Upper lobe of left lung (tissue), 6 donors: Measurements from ENCODE around the gene TBCA. TPM values are rescaled to one million over a fixed set of nuclear protein-coding genes. Genes with fewer than 3 reads are reported as not detected.
A peak's percentile ranks its signal among the peaks of the same experiment; 100 is the strongest.

Source experiments
- ATAC-seq, 2 donors: fragments of 200-7000 bp; cut with Tn5 transposase; one replicate each; pipeline ENCODE4 v1.9.1; 2022; ENCODE audit warnings: mild to moderate bottlenecking in 2 of 2, moderate library complexity in 2 of 2; ENCODE audit not compliant: low FRiP score in 2 of 2
- DNase-seq, 2 donors: peaks; one replicate each; pipeline ENCODE4 v3.0.0-alpha.2; 2019 to 2020
- H3K27ac ChIP-seq, 4 donors: fragments of 200-600 bp; sonication (generic); one replicate each; pipeline ENCODE4 v1.5.1; 2016 to 2019
- H3K27me3 ChIP-seq, 4 donors: fragments of 200-600 bp; sonication (generic); one replicate each; pipeline ENCODE4 v1.5.1; 2017 to 2019
- H3K36me3 ChIP-seq, 4 donors: fragments of 200-600 bp; sonication (generic); one replicate each; pipeline ENCODE4 v1.5.1; 2016 to 2019
- H3K4me1 ChIP-seq, 4 donors: fragments of 200-600 bp; sonication (generic); one replicate each; pipeline ENCODE4 v1.5.1; 2018 to 2019
- H3K4me3 ChIP-seq, 4 donors: fragments of 200-600 bp; sonication (generic); one replicate each; pipeline ENCODE4 v1.5.1; 2017 to 2019; ENCODE audit warnings: mild to moderate bottlenecking in 2 of 4, moderate library complexity in 1 of 4
- H3K9me3 ChIP-seq, 4 donors: fragments of 200-600 bp; sonication (generic); one replicate each; pipeline ENCODE4 v1.5.1; 2018 to 2019
- CTCF ChIP-seq, 6 experiments: fragments of 450-650 bp in 4 of 6; fragments of 200-600 bp in 2 of 6; sonication (generic) in 2 of 6; IDR thresholded peaks; one replicate each; pipeline ENCODE4 v1.5.1; 2016 to 2019; ENCODE audit warnings: antibody characterized with exemption in 6 of 6
- EP300 ChIP-seq, 4 donors: sonication (generic); formaldehyde crosslinking; IDR thresholded peaks; one replicate each; pipeline ENCODE4 v1.5.1; 2017; ENCODE audit warnings: antibody characterized with exemption in 4 of 4, control low read depth in 2 of 4
- POLR2A ChIP-seq, 4 donors: fragments of 450-650 bp; IDR thresholded peaks; one replicate each; pipeline ENCODE4 v1.5.1; 2016 to 2017; ENCODE audit warnings: antibody characterized with exemption in 4 of 4, mild to moderate bottlenecking in 2 of 4
- POLR2AphosphoS5 ChIP-seq, 2 donors: sonication (generic); formaldehyde crosslinking; IDR thresholded peaks; one replicate each; pipeline ENCODE4 v1.5.1; 2017; ENCODE audit warnings: antibody characterized with exemption in 2 of 2
- WGBS, 2 donors: methylation state at CpG; one replicate each; pipeline ENCODE4 v1.1.5; 2017 to 2018; 5-methylcytosine and 5-hydroxymethylcytosine counted together
- total RNA-seq, 6 donors: library from RNA; depleted of rRNA in 4 of 6; stranded (reverse); fragments of >200 nt in 4 of 6; gene quantifications; one replicate each; pipeline versions ENCODE4 v1.1.0 to v1.2.1, GENCODE V29; 2016 to 2021
- donor health status: DM: no; HTN: no; CAD: no; lungs with moderate emphysema.
- donor health status: DM: no; HTN: yes; CAD: no; lungs with severe emphysema.

Gene TBCA, protein sequence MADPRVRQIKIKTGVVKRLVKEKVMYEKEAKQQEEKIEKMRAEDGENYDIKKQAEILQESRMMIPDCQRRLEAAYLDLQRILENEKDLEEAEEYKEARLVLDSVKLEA
- 100 to 1,000 TPM in 5 of 6 donors, 10 to 100 TPM in 1; 69.2 to 163 (median 124) TPM for total RNA-seq

DNA sequence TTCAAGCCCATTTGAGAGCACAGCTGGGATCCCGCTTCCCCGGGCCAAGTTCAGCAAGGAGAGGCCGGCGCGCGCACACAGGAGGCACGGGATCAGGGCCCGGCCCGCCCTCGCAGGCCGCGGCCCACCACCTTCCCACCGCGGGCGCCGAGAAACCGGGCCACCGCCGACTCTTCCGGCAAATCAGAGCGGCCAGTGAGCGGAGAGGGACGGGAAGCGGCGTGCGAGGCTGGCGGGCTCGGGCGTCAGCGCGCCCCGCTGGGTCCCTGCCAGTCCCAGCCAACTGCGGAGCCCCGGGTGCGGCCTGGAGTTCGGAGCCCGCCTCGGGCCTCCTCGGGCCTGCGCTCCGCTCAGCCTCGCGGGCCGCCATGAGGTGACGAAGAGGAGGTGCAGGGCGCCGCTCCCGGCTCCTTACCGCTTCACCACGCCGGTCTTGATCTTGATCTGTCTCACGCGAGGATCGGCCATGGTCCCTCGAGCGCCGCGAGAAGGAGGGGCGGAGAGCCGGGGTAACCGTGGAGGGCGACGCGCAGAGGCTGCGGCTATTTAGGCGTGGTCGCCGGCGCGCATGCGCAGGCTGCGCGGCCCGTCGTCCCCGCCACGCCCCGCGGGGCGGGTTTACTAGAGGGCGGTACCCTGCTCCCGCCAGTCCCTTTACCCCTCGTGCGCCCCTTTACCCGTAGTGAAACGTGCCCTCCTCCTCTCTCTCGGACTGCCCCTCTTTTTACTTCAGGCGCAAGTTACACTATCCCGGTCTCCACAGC, at the start of gene TBCA:
Gene TBCA, minus strand, starts transcription at position 550 of the 764 bp plus-strand sequence. Its CDS starts 82 bp downstream, at position 468.
- WGBS, 2 donors = 0% methylated on average over 8 to 23 of the region's 89 CpGs
- no peaks in the 10 kb centered on the region for H3K9me3 ChIP-seq
- peak; percentile 88 to 98 for DNase-seq
- H3K4me3 ChIP-seq = peak within 1 kb of the TSS; percentile 38 to 83 (median 66)
- H3K4me1 ChIP-seq = peaks cover 21 to 47% (median 28%) of the 10 kb centered on the region in 4 donors
- no peaks in the 10 kb centered on the region for H3K27me3 ChIP-seq
- H3K27ac ChIP-seq = peak within 1 kb of the TSS; percentile 93 to 99 (median 96)
- TF ChIP-seq EP300 (IDR thresholded peaks at IDR 0.05) = peak in 1 of 4 donors; percentile 16
- TF ChIP-seq POLR2AphosphoS5 (IDR thresholded peaks at IDR 0.05) = peak; percentile 95 to 96
- TF ChIP-seq CTCF (IDR thresholded peaks at IDR 0.05) = peak in 5 of 6 experiments; percentile 5 to 76 (median 45)
- peak; percentile 46 to 96 (median 90) for TF ChIP-seq POLR2A (IDR thresholded peaks at IDR 0.05)
- ATAC-seq = peak; percentile 97 to 98
- H3K36me3 ChIP-seq = peaks cover 0 to 5% (median 0%) of the 10 kb centered on the region in 4 donors

- TF ChIP-seq POLR2AphosphoS5 (IDR thresholded peaks at IDR 0.05) = no peak
- TF ChIP-seq POLR2A (IDR thresholded peaks at IDR 0.05) = no peak
- TF ChIP-seq EP300 (IDR thresholded peaks at IDR 0.05) = no peak
- no peak for TF ChIP-seq CTCF (IDR thresholded peaks at IDR 0.05)
- no peak overlapping the region for H3K27ac ChIP-seq
- WGBS, 2 donors = 93 to 95% methylated on average over 2 of the region's 2 CpGs
- H3K4me3 ChIP-seq = no peak overlapping the region
- ATAC-seq = no peak
- no peaks in the 10 kb centered on the region for H3K36me3 ChIP-seq
- no peaks in the 10 kb centered on the region for H3K27me3 ChIP-seq
- no peak for DNase-seq
- H3K9me3 ChIP-seq = no peaks in the 10 kb centered on the region
- H3K4me1 ChIP-seq = no peaks in the 10 kb centered on the region
Measured at GRCh38 chr5:77824981-77825380, 48.8 kb upstream of the TBCA start.

DNA sequence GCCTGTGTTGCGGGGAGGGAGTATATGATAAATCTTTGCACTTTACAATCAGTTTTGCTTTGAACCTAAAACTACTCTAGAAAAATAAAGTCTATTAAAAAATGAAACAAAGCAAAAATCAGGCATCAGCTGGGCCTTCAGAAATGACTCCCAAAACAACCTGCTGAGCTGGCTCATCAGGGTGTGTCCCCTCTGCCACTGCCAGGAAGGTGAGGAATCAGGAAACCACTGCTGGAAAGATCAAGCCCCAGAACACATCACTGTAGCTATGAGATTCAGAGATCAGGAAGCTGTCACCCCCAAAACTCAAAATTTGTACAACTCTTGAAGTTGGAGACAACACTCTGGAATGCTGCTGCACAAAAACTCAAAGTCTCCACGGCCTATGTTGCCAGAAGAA, 40.5 kb upstream of the TBCA start:
- no peaks in the 10 kb centered on the region for H3K4me1 ChIP-seq
- H3K27me3 ChIP-seq = no peaks in the 10 kb centered on the region
- DNase-seq (no peak), ATAC-seq (no peak)
- H3K27ac ChIP-seq = no peak overlapping the region
- WGBS, 2 donors = 24 to 39% methylated on average over 2 of the region's 2 CpGs
- no peaks in the 10 kb centered on the region for H3K36me3 ChIP-seq
- H3K9me3 ChIP-seq = no peaks in the 10 kb centered on the region
- TF ChIP-seq POLR2A (IDR thresholded peaks at IDR 0.05) (no peak), CTCF (IDR thresholded peaks at IDR 0.05) (no peak), EP300 (IDR thresholded peaks at IDR 0.05) (no peak), POLR2AphosphoS5 (IDR thresholded peaks at IDR 0.05) (no peak)
- H3K4me3 ChIP-seq = no peak overlapping the region

GRCh38 chr5:77812926-77813589, 36.9 kb upstream of the TBCA start:
- DNase-seq (no peak), ATAC-seq (no peak)
- Histone ChIP-seq H3K27ac (no peak overlapping the region), H3K9me3 (peaks cover 0 to 3% (median 0%) of the 10 kb centered on the region in 4 donors), H3K36me3 (no peaks in the 10 kb centered on the region), H3K4me3 (no peak overlapping the region), H3K27me3 (no peaks in the 10 kb centered on the region), H3K4me1 (no peaks in the 10 kb centered on the region)
- 87 to 89% methylated on average over 3 of the region's 3 CpGs for WGBS, 2 donors
- no peak for TF ChIP-seq POLR2AphosphoS5 (IDR thresholded peaks at IDR 0.05)
- TF ChIP-seq POLR2A (IDR thresholded peaks at IDR 0.05) = no peak
- no peak for TF ChIP-seq CTCF (IDR thresholded peaks at IDR 0.05)
- no peak for TF ChIP-seq EP300 (IDR thresholded peaks at IDR 0.05)
